Inflammatory macrophage treated with lipopolysaccharide for 1 hour (primary cell): Measurements from ENCODE around the gene PLEKHD1.
"Not testable (repeated sequence)": the region's sequence is repeated elsewhere in the genome, so short reads cannot be mapped to it uniquely, and the experiment has no call there.

Experiments used
- DNase-seq, 2 donors: peaks; one replicate each; pipeline ENCODE4 v3.0.0-alpha.2; 2020 to 2022

Gene PLEKHD1

GRCh38 chr14:69481815-69482568, 2.5 kb upstream of the PLEKHD1 start:
- no peak for DNase-seq

DNA sequence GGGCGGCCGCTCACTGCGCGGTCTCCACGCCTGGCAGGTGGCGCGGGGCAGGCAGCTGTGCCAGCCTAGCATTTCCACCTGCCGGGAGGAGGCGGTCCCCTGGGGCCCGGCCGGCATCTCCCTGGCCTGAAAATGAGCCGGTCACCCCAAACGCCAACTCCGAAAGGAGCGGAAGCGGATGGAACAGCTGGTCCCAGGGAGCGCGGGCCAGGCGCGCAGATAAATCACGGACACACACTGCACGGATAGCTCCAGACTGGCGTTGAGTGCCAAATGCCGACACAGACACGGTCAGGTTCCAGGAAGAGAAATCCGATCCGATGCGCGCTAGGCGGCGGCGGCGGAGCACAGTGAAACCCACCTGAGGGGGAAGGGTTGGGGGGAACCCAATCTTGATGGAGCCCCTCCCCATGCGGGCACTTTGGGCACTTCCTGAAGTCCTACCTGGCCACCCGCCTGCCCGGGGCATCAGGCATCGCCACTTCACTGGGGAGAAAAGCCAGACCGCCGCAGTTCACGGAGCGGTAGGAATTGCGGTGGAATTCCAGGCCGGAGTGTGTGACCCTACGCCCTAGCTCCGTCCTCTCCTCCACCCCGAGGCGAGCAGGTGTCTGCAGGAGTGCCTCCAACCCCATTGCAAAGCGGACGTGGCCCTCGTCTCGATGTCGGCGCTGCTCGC, 624 bp upstream of the PLEKHD1 start:
- DNase-seq, result no peak

DNA sequence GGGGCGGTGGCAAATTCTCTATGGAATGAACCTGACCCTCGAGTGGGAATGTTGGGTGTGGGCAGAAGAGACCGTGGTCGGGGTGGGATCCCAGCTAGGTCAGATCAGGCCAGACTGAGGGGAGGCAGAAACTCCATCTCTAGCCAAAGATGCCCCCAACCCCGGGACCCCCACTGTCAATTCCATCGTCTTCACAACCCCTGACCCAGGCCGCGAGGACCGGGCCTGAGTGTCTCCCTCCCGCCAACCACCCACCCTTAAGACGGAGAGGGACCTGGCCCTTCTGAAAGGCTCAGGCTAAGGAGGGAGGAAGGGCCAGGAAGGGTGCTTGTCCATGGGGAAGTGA, 760 bp downstream of the PLEKHD1 start:
- DNase-seq, result no peak

DNA sequence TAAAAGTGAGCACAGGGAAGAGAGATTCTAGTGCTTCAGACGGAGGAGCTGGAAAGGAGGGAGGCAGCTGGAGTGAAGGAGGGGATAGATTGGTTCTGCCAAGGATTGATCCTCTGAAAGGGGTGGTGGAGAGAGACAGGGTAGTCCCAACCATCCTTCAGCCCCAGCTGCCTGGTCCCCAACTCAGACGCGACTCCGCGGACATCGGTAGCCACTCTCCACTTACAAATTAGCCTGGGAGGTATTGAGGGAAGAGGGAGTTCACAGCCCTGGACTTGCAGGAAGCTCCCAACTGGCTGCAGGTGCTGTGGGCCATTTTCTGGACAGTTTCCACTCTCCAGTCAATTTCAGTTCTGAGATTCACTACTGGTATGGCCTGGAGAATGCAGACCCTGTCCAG, 1.2 kb downstream of the PLEKHD1 start:
- no peak for DNase-seq

DNA sequence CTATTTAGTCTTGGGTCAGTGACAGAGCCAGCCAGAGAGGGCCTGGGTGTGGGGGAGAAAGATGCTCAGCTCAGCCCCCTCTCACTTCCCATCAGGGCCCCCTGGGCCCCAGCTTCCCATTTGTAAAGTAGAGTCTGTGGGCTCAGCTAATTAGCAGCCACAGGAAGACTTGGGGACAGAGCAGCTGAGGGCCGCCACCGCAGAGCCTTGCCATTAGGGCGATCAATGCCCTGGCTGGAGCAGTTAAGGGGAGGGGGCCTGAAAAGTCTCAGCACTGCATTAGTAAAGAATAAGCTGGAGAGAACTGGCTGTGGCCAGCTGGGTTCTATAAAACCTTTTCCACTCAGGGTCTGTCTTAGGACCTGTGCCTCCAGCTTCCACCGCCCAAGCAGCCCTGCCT, 2.7 kb downstream of the PLEKHD1 start:
- no peak for DNase-seq

DNA sequence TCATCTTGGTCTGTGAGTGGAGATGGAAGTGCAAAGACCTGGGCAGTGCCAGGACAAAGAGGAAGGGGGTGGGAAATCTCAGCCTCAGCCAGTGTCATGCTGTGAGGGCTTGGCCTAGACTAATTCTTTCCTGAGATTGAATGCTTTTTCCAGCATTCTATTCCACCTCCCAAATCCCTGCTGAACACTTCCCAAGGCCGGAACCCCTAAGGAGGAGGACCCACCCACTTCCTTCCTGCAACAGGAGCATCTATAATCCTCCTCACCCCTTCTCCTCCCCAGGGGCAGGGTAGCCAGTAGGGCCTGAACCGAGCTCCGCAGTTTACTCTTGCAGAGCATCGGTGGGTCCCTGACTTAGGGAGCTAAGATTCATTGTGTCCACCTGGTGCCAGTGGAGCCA, 3.2 kb downstream of the PLEKHD1 start:
- DNase-seq, result no peak

- no peak for DNase-seq
Measured at GRCh38 chr14:69489495-69489894, 5.0 kb downstream of the PLEKHD1 start.

- no peak for DNase-seq
Measured at GRCh38 chr14:69490219-69490918, 5.8 kb downstream of the PLEKHD1 start.

GRCh38 chr14:69491193-69491592, 6.7 kb downstream of the PLEKHD1 start:
- DNase-seq, result no peak

DNA sequence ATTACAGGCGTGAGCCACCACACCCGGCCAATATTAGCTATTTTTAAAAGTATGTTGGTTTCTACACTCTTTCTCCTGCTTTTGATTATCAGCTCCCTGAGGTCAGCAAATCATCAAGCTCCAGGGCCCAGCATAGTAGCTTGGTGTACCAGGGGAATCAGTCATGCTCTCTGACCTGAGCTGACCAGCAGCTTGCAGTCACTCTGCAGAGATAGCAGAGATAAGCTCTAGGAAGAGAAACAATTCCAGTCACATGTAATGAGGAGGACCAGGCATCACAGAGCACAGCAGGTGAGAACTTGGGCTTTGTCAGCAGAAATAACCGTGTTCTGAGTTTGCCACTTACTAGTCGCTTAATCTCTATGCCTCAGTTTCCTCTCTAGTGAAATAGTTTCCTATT, 8.5 kb downstream of the PLEKHD1 start:
- DNase-seq, result no peak

DNA sequence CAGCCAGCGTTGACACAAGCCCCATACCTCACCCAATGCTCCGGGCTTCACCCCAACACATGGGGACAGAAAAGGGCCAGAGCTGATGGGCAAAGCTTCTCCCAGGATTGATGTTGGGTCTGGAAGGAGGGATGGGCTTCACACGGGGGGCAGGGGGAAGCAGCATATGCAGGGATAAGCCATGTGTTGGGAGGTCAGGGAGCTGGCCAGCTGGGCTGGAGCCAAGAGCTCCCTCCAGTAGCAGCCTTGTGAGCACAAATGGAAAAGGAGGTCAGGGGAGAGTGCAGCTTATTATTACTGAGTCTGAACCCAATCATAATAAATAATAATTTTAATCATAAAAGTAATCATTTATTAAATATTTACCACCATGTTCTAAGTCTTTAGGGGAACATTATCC, 9.3 kb downstream of the PLEKHD1 start:
- DNase-seq, result no peak

DNA sequence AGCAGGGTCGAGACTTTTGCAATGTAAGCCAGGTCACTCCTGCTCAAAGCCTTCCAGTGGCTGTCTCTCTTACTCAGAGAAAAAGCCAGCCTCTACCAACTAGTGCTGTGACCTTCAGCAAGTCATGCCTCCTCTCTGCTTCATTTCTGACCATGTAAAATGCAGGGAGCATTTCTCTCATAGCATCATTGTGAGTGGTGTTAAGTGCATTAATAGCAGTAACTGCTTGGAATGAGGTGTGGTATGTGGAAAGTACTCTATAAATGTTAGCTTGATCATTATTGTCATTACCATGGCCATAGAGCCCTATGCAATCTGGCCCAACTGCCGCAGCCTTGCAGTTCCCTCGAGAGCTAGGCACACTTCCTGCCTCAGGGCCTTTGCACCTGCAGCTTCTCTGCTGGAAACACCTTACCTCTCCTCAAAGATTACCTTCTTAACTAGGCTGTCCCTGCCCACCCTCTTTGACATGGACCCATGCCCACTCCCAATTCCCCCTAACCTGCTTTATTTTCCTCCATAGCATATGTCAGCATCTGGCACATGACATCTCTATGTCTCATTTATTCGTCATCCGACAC, 10.9 kb downstream of the PLEKHD1 start:
- DNase-seq, result no peak

GRCh38 chr14:69497866-69498265, 13.3 kb downstream of the PLEKHD1 start:
- not testable (repeated sequence) for DNase-seq

- not testable (repeated sequence) for DNase-seq
Measured at GRCh38 chr14:69498286-69498685, 13.8 kb downstream of the PLEKHD1 start.

DNA sequence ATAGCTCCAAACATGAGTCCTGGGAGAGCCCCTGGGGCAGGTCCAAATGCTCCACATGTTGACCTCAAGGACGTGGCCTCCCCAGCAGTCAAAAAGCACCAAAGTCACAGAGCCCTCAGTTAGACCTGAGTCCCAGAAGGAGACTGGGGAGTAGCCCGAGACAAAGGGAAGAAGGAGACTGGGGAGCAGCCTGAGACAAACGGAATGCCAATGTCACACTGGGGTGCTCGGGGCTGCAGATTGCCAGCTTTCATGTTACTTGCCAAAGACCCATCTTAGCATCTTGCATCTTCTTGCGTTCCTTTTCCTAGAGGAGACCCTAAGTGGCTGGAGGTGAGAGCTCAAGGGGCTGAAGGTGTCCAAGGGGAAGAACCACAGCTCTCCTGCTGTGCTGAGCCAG, 14.9 kb downstream of the PLEKHD1 start:
- DNase-seq, result no peak

GRCh38 chr14:69500096-69500495, 15.6 kb downstream of the PLEKHD1 start:
- DNase-seq, result no peak

- no peak for DNase-seq
Measured at GRCh38 chr14:69500736-69501135, 16.2 kb downstream of the PLEKHD1 start.

DNA sequence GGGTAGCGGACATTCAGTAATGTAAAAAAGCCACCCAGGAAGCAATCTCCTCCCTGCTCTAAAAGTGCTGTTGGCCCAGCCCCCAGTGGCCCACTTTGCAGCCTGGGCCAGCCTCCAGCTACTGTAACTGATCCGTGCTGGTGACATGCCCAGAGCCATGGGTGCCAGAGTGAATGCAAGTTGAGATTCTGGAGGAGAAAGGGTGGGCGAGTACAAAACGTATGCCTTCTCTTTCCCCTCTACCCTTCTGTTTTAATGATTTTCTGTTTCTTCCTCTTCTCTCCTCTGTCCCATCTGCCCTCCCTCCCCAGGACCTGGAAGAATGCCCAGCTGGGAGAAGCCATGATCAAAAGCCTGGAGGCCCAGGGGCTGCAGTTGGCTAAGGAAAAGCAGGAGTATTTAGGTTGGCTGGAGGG, 16.9 kb downstream of the PLEKHD1 start:
- no peak for DNase-seq

DNA sequence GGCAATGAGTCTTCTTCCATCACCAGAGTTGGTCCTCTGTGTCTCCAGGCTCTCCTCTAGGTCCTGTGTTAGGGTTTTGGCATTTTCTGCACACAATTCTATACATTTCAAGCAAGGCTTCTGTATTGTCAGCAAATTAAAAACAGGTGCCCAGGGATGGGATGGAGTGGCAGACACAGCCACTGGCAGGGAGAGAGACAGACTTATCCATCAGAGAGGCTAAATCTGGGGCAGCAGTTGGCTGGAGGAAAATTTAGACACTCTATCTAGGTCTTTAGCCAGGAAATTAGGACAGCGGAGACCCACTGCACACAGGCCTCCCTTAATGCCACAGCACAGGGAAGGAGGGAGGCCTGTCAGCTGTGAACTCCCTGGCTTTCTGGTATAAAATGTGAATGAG, 20.2 kb downstream of the PLEKHD1 start:
- no peak for DNase-seq

- no peak for DNase-seq
Measured at GRCh38 chr14:69505338-69506240, 21.1 kb downstream of the PLEKHD1 start.

- no peak for DNase-seq
Measured at GRCh38 chr14:69506241-69506595, 21.7 kb downstream of the PLEKHD1 start.

DNA sequence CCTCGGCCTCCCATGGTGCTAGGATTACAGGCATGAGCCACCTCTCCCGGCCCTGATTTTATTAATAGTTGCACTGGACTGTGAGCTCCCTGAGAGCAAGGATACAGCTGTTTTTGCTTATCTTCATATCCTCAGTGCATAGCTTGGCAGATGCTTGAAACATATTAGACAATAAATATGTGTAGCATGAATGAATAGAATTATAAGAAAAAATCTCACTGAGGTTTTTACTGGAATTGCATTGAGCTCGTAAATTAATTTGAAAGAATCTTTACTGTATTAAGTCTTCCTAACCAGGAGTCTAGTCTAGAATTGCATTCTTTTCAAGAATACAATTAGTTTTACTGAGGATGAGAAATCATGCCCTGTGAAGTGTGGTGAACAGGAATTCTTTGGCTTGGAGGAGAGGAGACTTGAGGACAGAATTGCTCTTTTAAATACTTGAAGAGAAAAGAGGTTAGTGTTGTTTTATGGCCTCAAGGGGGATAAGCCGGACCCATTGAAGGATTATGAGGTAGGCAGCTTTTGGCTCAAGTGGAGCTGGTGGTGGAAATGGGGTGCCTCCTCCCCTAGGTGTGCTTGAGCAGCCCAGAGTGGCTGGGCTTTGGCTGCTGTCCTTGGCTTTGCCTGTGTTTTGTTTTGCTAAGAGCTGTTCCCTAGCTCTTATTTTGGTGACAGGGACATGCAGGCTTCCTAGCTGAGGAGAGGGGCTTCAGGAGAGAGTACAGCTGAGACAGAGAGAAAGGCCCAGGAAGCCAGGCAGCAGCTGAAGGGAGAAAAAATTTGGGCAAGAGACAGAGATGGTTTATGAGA, 34.0 kb downstream of the PLEKHD1 start:
- no peak for DNase-seq
